ENCODE measurements around the gene REXO1. TPM values are rescaled to one million over a fixed set of nuclear protein-coding genes. Genes with fewer than 3 reads are reported as not detected.
A peak's percentile ranks its signal among the peaks of the same experiment; 100 is the strongest.

The REXO1 gene
- total and polyA plus RNA-seq, 2 of the 8 experiments (the other 6 are each of a cell fraction or from before 2014, with no cell fraction given) = 42.4 to 44.3 TPM

DNA sequence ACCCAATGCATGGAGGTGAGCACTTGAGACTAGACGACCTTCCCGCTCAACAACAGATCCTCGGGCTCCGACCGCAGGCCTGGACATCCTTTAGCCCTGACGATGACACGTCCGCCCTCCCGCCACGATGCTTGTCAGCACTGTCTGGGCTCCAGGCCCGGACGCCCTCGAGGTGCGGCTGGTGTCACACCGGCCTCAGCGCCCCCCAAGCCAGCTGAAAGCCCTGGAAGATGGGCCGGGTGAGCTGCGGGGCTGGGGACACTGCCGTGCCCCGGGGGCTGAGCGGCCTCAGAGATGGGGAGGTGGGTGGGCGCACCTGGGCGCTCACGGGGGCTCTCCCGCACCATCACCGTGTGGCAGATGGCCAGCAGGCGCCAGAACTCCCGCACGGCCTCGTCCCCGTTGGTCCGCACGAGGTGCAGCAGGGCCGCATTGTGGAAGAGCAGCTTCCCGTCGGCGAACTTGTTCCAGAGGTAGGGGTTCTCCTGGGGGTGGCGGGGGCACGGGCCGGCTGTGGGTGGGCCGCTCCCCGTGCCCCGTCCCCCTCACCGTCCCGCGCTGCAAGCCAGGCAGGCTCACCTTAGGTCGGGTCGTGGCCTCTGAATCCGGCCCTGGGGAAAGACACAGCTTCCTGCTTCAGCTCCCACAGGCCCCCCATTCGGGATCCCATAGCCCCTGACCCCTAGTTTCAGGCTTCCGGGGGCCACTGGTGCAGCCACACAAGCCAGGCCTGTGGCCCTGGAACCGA is 51.7 kb downstream of the REXO1 start:
- WGBS, 2 experiments (ENCODE audit: extremely low coverage in 1 of 2, insufficient coverage in 1 of 2, insufficient read length in 1 of 2, insufficient replicate concordance in 2 of 2, low coverage in 1 of 2, low lambda C conversion rate in 2 of 2, missing lambda C conversion rate in 1 of 2) = 92% methylated on average over 38 of the region's 52 CpGs; no CpG with 5 or more reads in 1 of the 2 experiments
- no peaks in the 10 kb centered on the region for H3K36me3 ChIP-seq (ENCODE audit: control insufficient read depth in 2 of 4, insufficient read depth in 4 of 4, low read length in 3 of 4)
- H3K27me3 ChIP-seq (replicated peaks in 1 of 4; ENCODE audit: control insufficient read depth in 3 of 4, extremely low read depth in 1 of 4, insufficient read depth in 3 of 4, low read length in 3 of 4) = peaks cover 0 to 2% (median 0%) of the 10 kb centered on the region in 4 experiments; a peak in 1 of 7 replicates
- H3K79me1 ChIP-seq (ENCODE audit: low read depth, low read length) = no peaks in the 10 kb centered on the region
- peaks cover 0 to 1% of the 10 kb centered on the region in 2 experiments; a peak in 1 of 4 replicates for H3K9me3 ChIP-seq (ENCODE audit: insufficient read depth in 2 of 2, low read depth in 1 of 2, low read length in 1 of 2)
- TF ChIP-seq, protein P1, sequence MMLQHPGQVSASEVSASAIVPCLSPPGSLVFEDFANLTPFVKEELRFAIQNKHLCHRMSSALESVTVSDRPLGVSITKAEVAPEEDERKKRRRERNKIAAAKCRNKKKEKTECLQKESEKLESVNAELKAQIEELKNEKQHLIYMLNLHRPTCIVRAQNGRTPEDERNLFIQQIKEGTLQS (IDR thresholded peaks at IDR 0.05; ENCODE audit: insufficient read depth, low read depth, low read length) = no peak
- TF ChIP-seq, protein P2, sequence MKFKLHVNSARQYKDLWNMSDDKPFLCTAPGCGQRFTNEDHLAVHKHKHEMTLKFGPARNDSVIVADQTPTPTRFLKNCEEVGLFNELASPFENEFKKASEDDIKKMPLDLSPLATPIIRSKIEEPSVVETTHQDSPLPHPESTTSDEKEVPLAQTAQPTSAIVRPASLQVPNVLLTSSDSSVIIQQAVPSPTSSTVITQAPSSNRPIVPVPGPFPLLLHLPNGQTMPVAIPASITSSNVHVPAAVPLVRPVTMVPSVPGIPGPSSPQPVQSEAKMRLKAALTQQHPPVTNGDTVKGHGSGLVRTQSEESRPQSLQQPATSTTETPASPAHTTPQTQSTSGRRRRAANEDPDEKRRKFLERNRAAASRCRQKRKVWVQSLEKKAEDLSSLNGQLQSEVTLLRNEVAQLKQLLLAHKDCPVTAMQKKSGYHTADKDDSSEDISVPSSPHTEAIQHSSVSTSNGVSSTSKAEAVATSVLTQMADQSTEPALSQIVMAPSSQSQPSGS (IDR thresholded peaks at IDR 0.05; ENCODE audit: low read length) = no peak
- TF ChIP-seq SAP30 (IDR thresholded peaks at IDR 0.05; ENCODE audit: insufficient read depth, insufficient replicate concordance, low read length) = no peak
- no peak overlapping the region for H3K9ac ChIP-seq (replicated peaks in 1 of 4; ENCODE audit: extremely low read depth in 1 of 4, low read depth in 3 of 4, low read length in 3 of 4)
- H4K91ac ChIP-seq (replicated peaks; ENCODE audit: insufficient read length, low read length) = peak overlapping the region; percentile 73
- ChIA-PET POLR2A (ENCODE audit: partially characterized antibody) (interaction anchor here (0.6 to 1.2 kb wide), 2 partner anchors 11 to 72 kb away, joined by 3 to 5 read pairs; no protein-coding TSS in a partner anchor), CTCF (ENCODE audit: partially characterized antibody) (interaction anchor here (0.6 to 10.7 kb wide), 19 partner anchors 8 to 208 kb away, joined by 3 to 150 read pairs (median 6); partner anchors contain the start of gene ATP8B3)
- no peak overlapping the region for H2BK120ac ChIP-seq (replicated peaks; ENCODE audit: low read depth, low read length)
- 0 out of 4 replicates have a peak overlapping the region, but pooled peaks of 1 of the 2 experiments have one; percentile 40 for H3K4me2 ChIP-seq (ENCODE audit: insufficient read depth in 1 of 2, low read depth in 2 of 2, low read length in 2 of 2)
- H4K20me1 ChIP-seq (replicated peaks in 1 of 2; ENCODE audit: control insufficient read depth in 1 of 2, insufficient read depth in 2 of 2, low read length in 2 of 2) = no peaks in the 10 kb centered on the region
- no peak overlapping the region for H3K56ac ChIP-seq (replicated peaks; ENCODE audit: insufficient read length, low read depth, low read length)
- no peak overlapping the region for H4K5ac ChIP-seq (ENCODE audit: insufficient read length, low read depth, low read length)
- peaks cover 0 to 15% (median 8%) of the 10 kb centered on the region in 4 experiments; a peak in 5 of 7 replicates for H3K4me1 ChIP-seq (replicated peaks in 1 of 4; ENCODE audit: control insufficient read depth in 3 of 4, insufficient read depth in 4 of 4, low read length in 3 of 4)
- no peak for DNase-seq (ENCODE audit: low read depth in 1 of 2, low spot score in 2 of 2)
- H3K79me2 ChIP-seq (ENCODE audit: control insufficient read depth in 1 of 2, insufficient read depth in 2 of 2, low read length in 2 of 2) = no peaks in the 10 kb centered on the region
- no peaks in the 10 kb centered on the region; the same call in 1 of the 2 replicates for H3K23me2 ChIP-seq (ENCODE audit: low read depth, low read length)
- no peak overlapping the region for H3K23ac ChIP-seq (ENCODE audit: insufficient read length)
- peak overlapping the region; percentile 83 for H4K8ac ChIP-seq (ENCODE audit: extremely low read depth, insufficient read depth, low read length)
- no peak overlapping the region for H3K4ac ChIP-seq (replicated peaks; ENCODE audit: insufficient read length, low read depth, low read length)
- H2AK5ac ChIP-seq (ENCODE audit: low read depth, low read length) = no peak overlapping the region
- H3K18ac ChIP-seq (ENCODE audit: extremely low read depth, low read length) = no peak overlapping the region; the same call in 1 of the 2 replicates
- FAIRE-seq = no peak
- H3K4me3 ChIP-seq (ENCODE audit: extremely low read depth in 1 of 4, insufficient read depth in 2 of 4, low read depth in 3 of 4, low read length in 4 of 4) = no peak overlapping the region
- no peak overlapping the region for H3K27ac ChIP-seq (ENCODE audit: low read depth, low read length)
- peak overlapping the region; percentile 46; the same call in 1 of the 2 replicates for H2BK15ac ChIP-seq (ENCODE audit: low read length)
- no peak overlapping the region for H2BK20ac ChIP-seq (ENCODE audit: low read length)
- no peak overlapping the region for H3K14ac ChIP-seq (ENCODE audit: insufficient read length)
- H2BK12ac ChIP-seq (ENCODE audit: low read depth, low read length) = peak overlapping the region; percentile 17; the same call in 1 of the 2 replicates
- H2AFZ ChIP-seq (ENCODE audit: low read length) = no peak overlapping the region
- peak overlapping the region; percentile 52; the same call in 1 of the 2 replicates for H2BK5ac ChIP-seq (ENCODE audit: low read depth, low read length)

Measured in H1 (cell line).